Sigmoid colon (tissue), 4 donors: ENCODE results near the gene RPL10.

ENCODE experiments used
- EP300 ChIP-seq, 4 donors: sonication (generic); formaldehyde crosslinking; IDR thresholded peaks; one replicate each; pipeline ENCODE4 v1.6.1; 2017; ENCODE audit warnings: antibody characterized with exemption in 4 of 4
- POLR2A ChIP-seq, 2 donors: fragments of 450-650 bp; IDR thresholded peaks; one replicate each; pipeline ENCODE4 v1.6.1; 2016; ENCODE audit warnings: antibody characterized with exemption in 2 of 2, mild to moderate bottlenecking in 2 of 2, moderate library complexity in 2 of 2
- POLR2AphosphoS5 ChIP-seq, 4 donors: sonication (generic); formaldehyde crosslinking; IDR thresholded peaks; one replicate each; pipeline ENCODE4 v1.6.1; 2017; ENCODE audit warnings: antibody characterized with exemption in 4 of 4
- TF ChIP-seq, protein P1 (sequence below), 4 experiments: fragments of 450-650 bp in 3 of 4; fragments of 200-600 bp in 1 of 4; IDR thresholded peaks; one replicate each; pipeline ENCODE4 v1.5.1; 2016 to 2019; ENCODE audit warnings: antibody characterized with exemption in 4 of 4, mild to moderate bottlenecking in 3 of 4, moderate library complexity in 2 of 4

DNA sequence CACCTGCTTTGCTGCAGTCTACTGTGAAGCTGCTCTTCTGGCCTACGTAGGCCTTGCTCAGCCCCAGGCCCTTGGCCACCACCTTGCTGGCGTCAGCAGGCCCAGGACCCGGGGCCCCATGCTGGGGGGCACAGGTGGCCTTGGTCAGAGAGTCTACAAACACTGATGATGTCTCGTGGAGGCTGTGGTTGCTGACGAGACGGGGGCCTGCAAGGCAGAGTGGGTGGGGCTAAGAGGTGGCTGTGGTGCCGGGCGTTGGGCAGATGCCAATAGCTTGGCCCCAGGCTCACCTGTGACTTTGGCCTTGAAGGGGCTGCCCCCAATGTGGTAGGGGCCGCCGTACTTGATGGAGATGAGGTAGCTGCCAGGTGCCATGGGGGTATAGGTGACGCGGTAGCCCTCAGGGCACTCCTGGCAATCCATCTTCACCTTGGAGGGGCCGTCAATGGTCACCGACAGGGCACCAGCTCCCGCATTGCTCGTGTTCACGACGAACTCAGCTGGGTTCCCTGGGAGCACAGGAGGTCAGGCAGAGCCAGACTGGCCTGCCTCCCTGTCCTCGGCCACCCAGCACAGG lies 48.7 kb upstream of the RPL10 start:
- TF ChIP-seq, protein P1, sequence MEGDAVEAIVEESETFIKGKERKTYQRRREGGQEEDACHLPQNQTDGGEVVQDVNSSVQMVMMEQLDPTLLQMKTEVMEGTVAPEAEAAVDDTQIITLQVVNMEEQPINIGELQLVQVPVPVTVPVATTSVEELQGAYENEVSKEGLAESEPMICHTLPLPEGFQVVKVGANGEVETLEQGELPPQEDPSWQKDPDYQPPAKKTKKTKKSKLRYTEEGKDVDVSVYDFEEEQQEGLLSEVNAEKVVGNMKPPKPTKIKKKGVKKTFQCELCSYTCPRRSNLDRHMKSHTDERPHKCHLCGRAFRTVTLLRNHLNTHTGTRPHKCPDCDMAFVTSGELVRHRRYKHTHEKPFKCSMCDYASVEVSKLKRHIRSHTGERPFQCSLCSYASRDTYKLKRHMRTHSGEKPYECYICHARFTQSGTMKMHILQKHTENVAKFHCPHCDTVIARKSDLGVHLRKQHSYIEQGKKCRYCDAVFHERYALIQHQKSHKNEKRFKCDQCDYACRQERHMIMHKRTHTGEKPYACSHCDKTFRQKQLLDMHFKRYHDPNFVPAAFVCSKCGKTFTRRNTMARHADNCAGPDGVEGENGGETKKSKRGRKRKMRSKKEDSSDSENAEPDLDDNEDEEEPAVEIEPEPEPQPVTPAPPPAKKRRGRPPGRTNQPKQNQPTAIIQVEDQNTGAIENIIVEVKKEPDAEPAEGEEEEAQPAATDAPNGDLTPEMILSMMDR (IDR thresholded peaks at IDR 0.05): no peak
- no peak for TF ChIP-seq POLR2A (IDR thresholded peaks at IDR 0.05)
- peak; percentile 44 to 59 (median 48) for TF ChIP-seq POLR2AphosphoS5 (IDR thresholded peaks at IDR 0.05)
- TF ChIP-seq EP300 (IDR thresholded peaks at IDR 0.05): no peak
